Activated CD8-positive, alpha-beta T cell treated with anti-CD3 and anti-CD28 coated beads for 36 hours (primary cell): ENCODE data around the gene PARD3. TPM values are rescaled to one million over a fixed set of nuclear protein-coding genes. Genes with fewer than 3 reads are reported as not detected.

Experiments
- ATAC-seq: fragments of 200-7000 bp; cut with Tn5 transposase; one replicate; pipeline ENCODE4 v1.10.0; 2021; ENCODE audit warnings: mild to moderate bottlenecking, moderate library complexity
- CTCF ChIA-PET: fragments of 350-600 bp; sonication (Branson Sonifier 250); formaldehyde crosslinking; loops from one replicate; lab custom pipeline; 2021; ENCODE audit warnings: antibody characterized with exemption; lab: Charles Lee
- POLR2A ChIA-PET: fragments of 350-600 bp; sonication (Branson Sonifier 250); formaldehyde crosslinking; loops from one replicate; lab custom pipeline; 2021; ENCODE audit warnings: antibody characterized with exemption; lab: Charles Lee
- DNase-seq: peaks from one replicate; pipeline ENCODE4 v3.0.0-alpha.2; 2020
- H3K27ac Mint-ChIP-seq: one replicate; pipeline ENCODE4 v1.8.0; 2021; ENCODE audit warnings: mild to moderate bottlenecking, mixed read lengths
- H3K27me3 Mint-ChIP-seq: one replicate; pipeline ENCODE4 v1.8.0; 2021; ENCODE audit warnings: mixed read lengths
- H3K36me3 Mint-ChIP-seq: one replicate; pipeline ENCODE4 v1.8.0; 2021; ENCODE audit warnings: low read depth, mixed read lengths
- H3K4me1 Mint-ChIP-seq: one replicate; pipeline ENCODE4 v1.8.0; 2021; ENCODE audit warnings: low read depth, mixed read lengths
- H3K4me3 Mint-ChIP-seq: one replicate; pipeline ENCODE4 v1.8.0; 2021; ENCODE audit warnings: mild to moderate bottlenecking, moderate library complexity, mixed read lengths
- H3K9me3 Mint-ChIP-seq: one replicate; pipeline ENCODE4 v1.8.0; 2021; ENCODE audit warnings: mixed read lengths
- intact Hi-C: fragments of 100-400 bp; cut with micrococcal nuclease; formaldehyde crosslinking; loops from one replicate; pipeline ENCODE4 v1.10.0; 2022
- total RNA-seq, 2 experiments: library from RNA; stranded (reverse); gene quantifications; one replicate each; pipeline ENCODE4 v1.2.3, GENCODE V29; 2021
- TF ChIP-seq, protein P1 (sequence below): fragments of 200-600 bp; IDR thresholded peaks from one replicate; pipeline ENCODE4 v1.8.0; 2022; ENCODE audit warnings: antibody characterized with exemption, mild to moderate bottlenecking

The PARD3 gene
- total RNA-seq, 2 experiments from 2014 or later = 1.6 to 2.0 TPM

DNA sequence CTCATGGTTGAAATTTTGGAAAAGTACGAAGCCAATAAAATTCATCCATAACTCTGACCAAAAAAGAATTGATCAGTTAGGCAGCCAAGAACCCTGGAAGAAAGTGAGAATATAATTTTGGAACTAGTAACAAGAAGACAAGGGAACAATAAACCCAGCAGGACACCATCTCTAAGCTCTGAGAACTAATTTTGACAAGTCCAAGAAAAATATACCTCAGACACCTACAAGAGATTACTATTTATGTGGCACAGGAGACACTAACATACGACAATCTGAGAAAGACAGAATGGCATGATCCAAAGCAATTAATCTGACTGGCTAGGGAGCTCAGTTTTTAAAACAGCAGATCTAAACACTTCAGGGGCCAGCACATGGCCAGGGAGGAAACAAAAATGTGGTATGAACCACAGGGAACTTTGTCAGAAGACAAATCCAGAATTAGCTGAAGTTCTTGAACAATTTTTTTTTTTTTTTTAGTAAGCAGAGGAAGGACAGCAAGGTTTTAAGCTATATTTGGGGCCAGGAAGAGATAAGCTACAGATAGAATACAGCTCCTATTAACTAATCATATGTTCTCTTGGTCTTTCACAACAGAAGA is 38.9 kb downstream of the PARD3 start:
- ATAC-seq (no peak), DNase-seq (no peak)
- ChIA-PET POLR2A (no interaction called here), CTCF (interaction anchor here (0.6 to 0.8 kb wide), 3 partner anchors 33 to 855 kb away, joined by 3 read pairs; no protein-coding TSS in a partner anchor)
- H3K27ac Mint-ChIP-seq = no peak overlapping the region
- H3K4me1 Mint-ChIP-seq = peaks cover 6% of the 10 kb centered on the region
- H3K4me3 Mint-ChIP-seq = no peak overlapping the region
- no peaks in the 10 kb centered on the region for H3K36me3 Mint-ChIP-seq
- TF ChIP-seq, protein P1, sequence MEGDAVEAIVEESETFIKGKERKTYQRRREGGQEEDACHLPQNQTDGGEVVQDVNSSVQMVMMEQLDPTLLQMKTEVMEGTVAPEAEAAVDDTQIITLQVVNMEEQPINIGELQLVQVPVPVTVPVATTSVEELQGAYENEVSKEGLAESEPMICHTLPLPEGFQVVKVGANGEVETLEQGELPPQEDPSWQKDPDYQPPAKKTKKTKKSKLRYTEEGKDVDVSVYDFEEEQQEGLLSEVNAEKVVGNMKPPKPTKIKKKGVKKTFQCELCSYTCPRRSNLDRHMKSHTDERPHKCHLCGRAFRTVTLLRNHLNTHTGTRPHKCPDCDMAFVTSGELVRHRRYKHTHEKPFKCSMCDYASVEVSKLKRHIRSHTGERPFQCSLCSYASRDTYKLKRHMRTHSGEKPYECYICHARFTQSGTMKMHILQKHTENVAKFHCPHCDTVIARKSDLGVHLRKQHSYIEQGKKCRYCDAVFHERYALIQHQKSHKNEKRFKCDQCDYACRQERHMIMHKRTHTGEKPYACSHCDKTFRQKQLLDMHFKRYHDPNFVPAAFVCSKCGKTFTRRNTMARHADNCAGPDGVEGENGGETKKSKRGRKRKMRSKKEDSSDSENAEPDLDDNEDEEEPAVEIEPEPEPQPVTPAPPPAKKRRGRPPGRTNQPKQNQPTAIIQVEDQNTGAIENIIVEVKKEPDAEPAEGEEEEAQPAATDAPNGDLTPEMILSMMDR = no peak
- peaks cover 8% of the 10 kb centered on the region for H3K27me3 Mint-ChIP-seq
- intact Hi-C loops = no loop called here
- no peaks in the 10 kb centered on the region for H3K9me3 Mint-ChIP-seq

DNA sequence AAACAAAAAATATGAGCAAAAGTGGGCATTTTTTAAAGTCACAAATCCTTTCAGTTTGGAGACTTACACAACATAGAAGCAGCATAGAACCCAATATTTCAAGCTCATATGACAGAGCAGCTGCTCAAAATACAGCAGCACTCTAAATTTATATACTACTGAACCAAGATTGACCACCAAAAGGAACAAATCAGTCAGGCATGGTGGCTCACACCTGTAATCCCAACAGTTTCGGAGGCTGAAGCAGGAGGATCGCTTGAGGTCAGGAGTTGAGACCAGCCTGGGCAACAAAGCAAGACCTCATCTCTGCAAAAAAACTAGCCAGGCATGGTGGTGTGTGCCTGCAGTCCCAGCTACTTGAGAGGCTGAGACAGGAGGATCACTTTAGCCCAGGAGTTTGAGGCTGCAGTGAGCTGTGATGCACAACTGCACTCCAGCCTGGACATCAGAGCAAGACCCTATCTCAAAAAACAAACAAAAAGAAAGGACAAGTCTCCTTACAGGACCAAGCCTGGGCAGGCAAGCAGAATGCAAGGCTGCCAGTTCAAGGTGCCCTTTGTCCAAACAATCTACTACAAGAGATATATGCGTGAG is 40.0 kb downstream of the PARD3 start:
- POLR2A ChIA-PET = no interaction called here
- H3K36me3 Mint-ChIP-seq = no peaks in the 10 kb centered on the region
- peaks cover 7% of the 10 kb centered on the region for H3K27me3 Mint-ChIP-seq
- no peak overlapping the region for H3K27ac Mint-ChIP-seq
- DNase-seq (no peak), ATAC-seq (no peak)
- no peaks in the 10 kb centered on the region for H3K9me3 Mint-ChIP-seq
- intact Hi-C loops = no loop called here
- CTCF ChIA-PET = no interaction called here
- no peaks in the 10 kb centered on the region for H3K4me1 Mint-ChIP-seq
- TF ChIP-seq, protein P1 = no peak
- no peak overlapping the region for H3K4me3 Mint-ChIP-seq

DNA sequence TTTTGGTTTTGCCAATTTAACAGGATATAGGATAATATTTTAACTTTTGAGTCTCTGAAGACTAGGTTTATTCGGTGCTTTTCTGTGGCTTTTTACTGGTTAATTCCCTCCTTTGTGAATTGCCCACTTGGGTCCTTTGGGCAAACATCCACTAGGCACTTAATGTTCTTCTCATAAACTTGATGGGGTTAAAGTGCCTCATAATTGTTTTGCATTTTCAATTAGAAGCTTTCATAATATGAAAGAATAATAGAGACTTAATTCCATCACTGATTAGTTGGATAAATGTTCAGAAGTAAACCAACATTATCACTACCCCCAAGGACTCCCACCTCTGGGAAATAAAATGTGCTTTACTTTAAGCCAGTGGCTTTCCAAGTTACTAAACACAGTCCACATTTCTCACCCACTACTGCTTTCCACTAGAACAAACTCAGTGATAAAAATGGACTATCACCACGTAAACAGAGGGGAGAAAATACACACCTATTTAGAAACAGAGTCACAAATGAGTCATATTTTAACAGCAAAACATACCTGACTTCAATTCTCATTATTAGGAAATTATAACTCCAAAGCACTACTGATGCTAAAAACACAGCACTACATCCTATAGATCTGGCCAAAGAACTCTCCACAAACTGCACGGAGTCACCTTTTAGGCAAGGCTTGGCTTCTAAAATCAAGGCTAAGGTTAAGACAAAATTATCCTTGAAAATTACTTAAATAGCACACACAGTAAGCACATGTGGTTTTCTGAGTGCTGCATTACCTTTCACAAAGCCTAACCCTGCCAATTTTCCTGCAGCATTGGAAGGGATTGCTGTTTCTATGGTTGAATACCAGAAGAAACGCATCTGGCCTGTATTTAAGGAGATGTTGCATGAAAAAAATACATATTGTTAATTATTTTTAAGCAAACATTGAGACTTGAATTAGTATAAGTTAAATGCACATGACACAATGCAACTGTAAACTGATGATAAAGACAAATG is 41.2 kb downstream of the PARD3 start:
- DNase-seq (no peak), ATAC-seq (no peak)
- Mint-ChIP-seq H3K36me3 (no peaks in the 10 kb centered on the region), H3K4me3 (no peak overlapping the region), H3K9me3 (no peaks in the 10 kb centered on the region), H3K4me1 (no peaks in the 10 kb centered on the region), H3K27me3 (peaks cover 3% of the 10 kb centered on the region), H3K27ac (no peak overlapping the region)
- CTCF ChIA-PET = no interaction called here
- POLR2A ChIA-PET = no interaction called here
- intact Hi-C loops = no loop called here
- TF ChIP-seq, protein P1 = no peak

DNA sequence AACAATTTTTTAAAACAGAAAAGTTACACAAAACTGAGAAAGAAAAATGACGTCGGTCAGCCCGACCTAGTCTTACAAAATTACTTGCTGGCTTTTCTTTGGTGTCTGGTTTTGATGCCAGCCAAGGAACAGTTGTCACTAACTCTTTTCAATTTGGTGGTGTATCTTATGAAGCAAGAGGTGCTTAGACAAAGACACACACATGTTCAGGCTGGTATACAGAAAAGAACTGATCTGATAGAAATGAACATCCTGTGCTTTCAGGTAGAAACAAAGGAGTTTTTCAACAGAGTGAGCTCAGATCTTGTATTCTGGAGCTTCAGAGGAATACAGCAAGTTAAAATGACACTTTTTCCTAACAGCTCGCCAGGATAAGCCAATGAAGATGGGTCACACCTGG is 43.6 kb downstream of the PARD3 start:
- Mint-ChIP-seq H3K27ac (no peak overlapping the region), H3K4me1 (no peaks in the 10 kb centered on the region), H3K36me3 (no peaks in the 10 kb centered on the region), H3K9me3 (no peaks in the 10 kb centered on the region), H3K27me3 (no peaks in the 10 kb centered on the region), H3K4me3 (no peak overlapping the region)
- ChIA-PET POLR2A (no interaction called here), CTCF (no interaction called here)
- no peak for DNase-seq
- intact Hi-C loops = no loop called here
- TF ChIP-seq, protein P1 = no peak
- ATAC-seq = no peak

DNA sequence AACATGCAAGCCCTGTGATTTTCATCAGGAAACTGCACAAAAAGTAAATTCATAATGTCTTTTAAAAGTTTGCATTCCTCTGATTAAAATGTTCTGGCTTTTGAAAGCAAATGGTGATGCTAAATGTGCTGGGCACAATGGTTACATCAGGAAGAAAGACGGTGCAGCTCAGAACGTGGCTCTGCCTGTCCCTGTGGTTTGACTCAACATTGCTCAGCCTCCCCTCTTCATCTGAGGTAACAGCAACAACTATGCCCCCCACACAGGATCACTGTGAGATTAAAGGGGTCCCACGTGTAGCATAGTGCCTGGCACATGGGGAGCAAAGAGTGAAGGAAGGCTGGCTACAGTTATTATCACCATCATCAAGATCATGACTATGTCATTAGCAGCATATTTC is 44.0 kb downstream of the PARD3 start:
- DNase-seq (no peak), ATAC-seq (no peak)
- Mint-ChIP-seq H3K4me1 (no peaks in the 10 kb centered on the region), H3K9me3 (no peaks in the 10 kb centered on the region), H3K27ac (no peak overlapping the region), H3K4me3 (no peak overlapping the region), H3K27me3 (no peaks in the 10 kb centered on the region), H3K36me3 (no peaks in the 10 kb centered on the region)
- ChIA-PET POLR2A (no interaction called here), CTCF (no interaction called here)
- TF ChIP-seq, protein P1 = no peak
- intact Hi-C loops = no loop called here
